Left ventricle myocardium inferior (tissue), 1 donor: ENCODE data around the gene FAAP20. TPM values are rescaled to one million over a fixed set of nuclear protein-coding genes. Genes with fewer than 3 reads are reported as not detected.
A peak's percentile ranks its signal among the peaks of the same experiment; 100 is the strongest.

Experiments
- DNase-seq: peaks from one replicate; pipeline ENCODE4 v3.0.0-alpha.2; 2020
- H3K27ac ChIP-seq: fragments of 200-600 bp; replicated peaks from 2 replicates; pipeline ENCODE4 v1.8.0; 2021
- H3K27me3 ChIP-seq: fragments of 200-600 bp; 2 replicates; pipeline ENCODE4 v1.8.0; 2021; ENCODE audit warnings: low read depth
- H3K36me3 ChIP-seq: fragments of 200-600 bp; 2 replicates; pipeline ENCODE4 v1.8.0; 2021
- H3K4me1 ChIP-seq: fragments of 200-600 bp; 2 replicates; pipeline ENCODE4 v1.8.0; 2021
- H3K4me3 ChIP-seq: fragments of 200-600 bp; 2 replicates; pipeline ENCODE4 v1.8.0; 2021; ENCODE audit warnings: mild to moderate bottlenecking, moderate library complexity
- H3K9me3 ChIP-seq: fragments of 200-600 bp; replicated peaks from 2 replicates; pipeline ENCODE4 v1.8.0; 2021
- intact Hi-C: fragments of 100-400 bp; cut with micrococcal nuclease; formaldehyde crosslinking; loops from one replicate; pipeline ENCODE4 v1.11.0; 2022
- total RNA-seq: library from RNA; stranded (reverse); fragmentation: NEBNext Ultra II Directional; extraction: Animal tissue kit (Norgen Biotek cat#: 25700); gene quantifications from one replicate; pipeline ENCODE4 v1.2.1, GENCODE V29; 2021
- TF ChIP-seq, protein P1 (sequence below): fragments of 200-600 bp; IDR thresholded peaks from 2 replicates; pipeline ENCODE4 v1.8.0; 2021; ENCODE audit warnings: antibody characterized with exemption, mild to moderate bottlenecking, borderline replicate concordance
- donor health status: DM: no; HTN: yes; CAD: no; lungs with severe emphysema.

The FAAP20 gene
- total RNA-seq, 1 donor from 2014 or later, result 37.0 TPM

DNA sequence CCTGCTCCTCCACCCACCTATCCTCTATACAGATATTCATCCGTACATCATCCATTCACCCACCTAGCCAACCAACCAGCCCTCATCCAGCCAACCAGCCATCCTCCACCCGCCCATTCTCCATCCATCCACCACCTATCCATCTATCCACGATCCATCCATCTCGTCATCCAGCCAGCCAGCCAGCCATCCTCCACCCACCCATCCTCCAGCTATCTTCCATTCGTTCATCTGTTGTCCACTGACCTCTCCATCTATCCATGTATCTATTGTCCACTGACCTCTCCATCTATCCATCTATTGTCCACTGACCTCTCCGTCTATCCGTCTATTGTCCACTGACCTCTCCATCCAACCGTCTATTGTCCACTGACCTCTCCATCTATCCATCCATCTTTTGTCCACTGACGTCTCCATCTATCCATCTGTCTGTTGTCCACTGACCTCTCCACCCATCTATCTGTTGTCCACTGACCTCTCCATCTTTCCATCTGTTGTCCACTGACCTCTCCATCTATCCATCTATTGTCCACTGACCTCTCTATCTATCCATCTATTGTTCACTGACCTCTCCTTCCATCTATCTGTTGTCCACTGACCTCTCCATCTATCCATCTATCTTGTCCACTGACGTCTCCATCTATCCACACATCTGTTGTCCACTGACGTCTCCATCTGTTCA lies 47.6 kb downstream of the FAAP20 start:
- peaks cover 6% of the 10 kb centered on the region for H3K36me3 ChIP-seq

DNA sequence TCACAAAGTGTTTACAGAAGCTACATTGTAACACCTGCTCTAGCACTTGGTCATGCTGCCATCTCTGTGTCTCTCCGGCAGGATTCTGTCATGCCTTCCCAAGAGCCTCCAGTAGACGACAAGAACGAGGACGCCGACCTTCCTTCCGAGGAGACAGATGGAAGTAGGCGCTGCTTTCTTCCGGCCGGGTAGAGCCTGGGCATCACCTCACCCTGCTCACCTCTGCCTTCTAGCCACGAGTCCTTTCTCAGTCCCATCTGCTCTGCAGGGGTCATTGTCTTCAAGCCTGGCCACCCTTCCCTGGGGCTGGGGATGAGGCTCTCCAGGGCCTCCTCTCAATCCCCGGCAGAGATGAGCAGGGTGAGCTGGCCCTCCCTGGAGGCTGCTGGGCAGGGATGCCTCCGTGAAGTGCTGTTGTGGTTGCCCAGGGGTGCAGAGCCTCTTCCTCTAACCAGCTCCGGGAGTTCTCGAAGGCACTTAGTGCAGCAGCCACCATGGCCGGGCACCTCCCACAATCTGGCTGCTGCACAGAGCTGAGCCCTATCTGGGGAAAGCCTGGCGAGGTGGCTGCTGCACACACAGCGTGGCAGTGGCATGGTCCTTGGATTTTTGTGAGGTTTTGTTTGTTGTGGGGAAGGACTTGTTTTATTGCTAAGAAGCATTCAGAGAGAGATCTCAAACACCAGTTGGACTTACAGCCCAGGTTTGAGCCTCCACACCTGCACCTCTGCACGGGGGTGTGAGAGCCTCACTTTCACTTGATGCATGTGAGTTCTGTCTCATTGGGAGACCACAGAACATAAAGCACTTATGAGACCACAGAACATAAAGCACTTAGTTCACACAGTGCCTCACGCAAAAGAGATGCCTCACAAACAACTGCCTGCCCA lies 48.4 kb downstream of the FAAP20 start:
- no peaks in the 10 kb centered on the region for H3K27me3 ChIP-seq
- DNase-seq, result peak; percentile 12
- TF ChIP-seq, protein P1, sequence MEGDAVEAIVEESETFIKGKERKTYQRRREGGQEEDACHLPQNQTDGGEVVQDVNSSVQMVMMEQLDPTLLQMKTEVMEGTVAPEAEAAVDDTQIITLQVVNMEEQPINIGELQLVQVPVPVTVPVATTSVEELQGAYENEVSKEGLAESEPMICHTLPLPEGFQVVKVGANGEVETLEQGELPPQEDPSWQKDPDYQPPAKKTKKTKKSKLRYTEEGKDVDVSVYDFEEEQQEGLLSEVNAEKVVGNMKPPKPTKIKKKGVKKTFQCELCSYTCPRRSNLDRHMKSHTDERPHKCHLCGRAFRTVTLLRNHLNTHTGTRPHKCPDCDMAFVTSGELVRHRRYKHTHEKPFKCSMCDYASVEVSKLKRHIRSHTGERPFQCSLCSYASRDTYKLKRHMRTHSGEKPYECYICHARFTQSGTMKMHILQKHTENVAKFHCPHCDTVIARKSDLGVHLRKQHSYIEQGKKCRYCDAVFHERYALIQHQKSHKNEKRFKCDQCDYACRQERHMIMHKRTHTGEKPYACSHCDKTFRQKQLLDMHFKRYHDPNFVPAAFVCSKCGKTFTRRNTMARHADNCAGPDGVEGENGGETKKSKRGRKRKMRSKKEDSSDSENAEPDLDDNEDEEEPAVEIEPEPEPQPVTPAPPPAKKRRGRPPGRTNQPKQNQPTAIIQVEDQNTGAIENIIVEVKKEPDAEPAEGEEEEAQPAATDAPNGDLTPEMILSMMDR, result no peak
- peaks cover 6% of the 10 kb centered on the region for H3K36me3 ChIP-seq
- no peak overlapping the region for H3K27ac ChIP-seq
- no peak overlapping the region for H3K4me3 ChIP-seq
- intact Hi-C loops, result no loop called here
- peaks cover 4% of the 10 kb centered on the region for H3K4me1 ChIP-seq
- H3K9me3 ChIP-seq, result no peaks in the 10 kb centered on the region

More for the DNA sequence above, 47.6 kb downstream of the FAAP20 start:
- DNase-seq, result no peak
- intact Hi-C loops, result no loop called here
- no peaks in the 10 kb centered on the region for H3K9me3 ChIP-seq
- H3K27ac ChIP-seq, result no peak overlapping the region
- H3K4me3 ChIP-seq, result no peak overlapping the region
- H3K27me3 ChIP-seq, result no peaks in the 10 kb centered on the region
- peaks cover 4% of the 10 kb centered on the region for H3K4me1 ChIP-seq
- TF ChIP-seq, protein P1, result no peak

DNA sequence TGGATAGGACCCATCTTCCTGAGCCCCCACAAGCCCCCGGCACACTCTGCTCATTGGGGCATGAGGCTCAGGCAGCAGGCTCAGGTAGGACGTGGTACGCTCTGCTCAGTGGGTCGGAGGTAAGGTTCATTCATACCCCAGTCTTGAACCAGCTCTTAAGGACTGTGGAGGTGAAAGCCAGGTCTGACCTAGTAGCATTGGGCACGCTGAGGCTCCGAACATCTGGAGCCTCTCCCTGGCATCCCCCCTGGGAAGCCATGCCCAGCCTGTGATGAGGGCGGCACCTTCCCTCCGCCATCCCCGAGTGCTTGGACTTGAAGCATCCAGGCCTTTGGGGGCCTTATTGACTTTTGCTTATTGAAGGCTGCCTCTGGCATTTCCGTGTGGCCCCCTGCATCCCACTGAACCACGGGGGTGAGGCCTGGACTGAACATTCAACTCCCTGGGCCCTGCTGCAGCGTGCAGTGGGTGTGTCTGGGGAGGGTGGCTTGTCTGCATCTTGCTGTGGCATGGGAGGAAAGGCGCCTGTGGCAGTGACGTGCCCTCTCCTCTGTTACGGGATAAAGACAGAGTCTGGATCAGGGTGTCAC lies 50.0 kb downstream of the FAAP20 start:
- Histone ChIP-seq H3K4me3 (no peak overlapping the region), H3K36me3 (peaks cover 6% of the 10 kb centered on the region), H3K27ac (no peak overlapping the region), H3K9me3 (no peaks in the 10 kb centered on the region), H3K4me1 (peaks cover 13% of the 10 kb centered on the region), H3K27me3 (no peaks in the 10 kb centered on the region)
- intact Hi-C loops, result no loop called here
- TF ChIP-seq, protein P1, result no peak
- DNase-seq, result peak; percentile 6

DNA sequence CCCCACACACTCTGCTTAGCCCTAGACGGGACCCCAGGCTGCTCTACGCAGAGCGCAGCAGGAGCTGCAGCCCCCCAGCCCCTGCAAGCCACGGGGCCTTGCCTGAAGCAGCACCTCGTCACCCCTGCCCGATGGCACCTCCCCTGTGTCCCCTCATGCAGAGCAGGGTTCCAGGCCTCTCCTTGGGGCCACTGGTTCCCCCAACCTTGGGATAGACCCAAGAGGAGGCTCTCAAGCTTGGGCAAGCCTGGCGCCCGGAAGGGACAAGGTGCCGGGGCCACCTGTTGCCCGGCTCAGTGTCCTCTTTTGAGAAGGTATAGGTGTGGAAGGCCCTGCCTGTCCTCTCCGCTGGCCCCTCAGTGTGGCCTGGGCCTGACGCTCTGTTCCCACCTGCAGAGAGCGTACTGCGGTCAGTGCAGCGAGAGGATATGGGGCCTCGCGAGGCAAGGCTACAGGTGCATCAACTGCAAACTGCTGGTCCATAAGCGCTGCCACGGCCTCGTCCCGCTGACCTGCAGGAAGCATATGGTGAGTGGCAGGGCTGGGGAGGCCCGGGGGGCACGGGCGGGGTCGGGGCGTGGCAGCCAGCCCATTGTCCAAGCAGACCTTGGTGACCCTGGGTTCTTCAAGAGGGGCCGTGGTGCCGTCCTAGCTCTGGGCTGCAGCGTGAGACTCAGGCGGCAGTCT lies 50.6 kb downstream of the FAAP20 start:
- peak; percentile 12 for DNase-seq
- H3K27me3 ChIP-seq, result no peaks in the 10 kb centered on the region
- no peaks in the 10 kb centered on the region for H3K9me3 ChIP-seq
- intact Hi-C loops, result no loop called here
- TF ChIP-seq, protein P1, result no peak
- peaks cover 6% of the 10 kb centered on the region for H3K36me3 ChIP-seq
- H3K4me1 ChIP-seq, result peaks cover 11% of the 10 kb centered on the region
- H3K4me3 ChIP-seq, result no peak overlapping the region
- no peak overlapping the region for H3K27ac ChIP-seq

DNA sequence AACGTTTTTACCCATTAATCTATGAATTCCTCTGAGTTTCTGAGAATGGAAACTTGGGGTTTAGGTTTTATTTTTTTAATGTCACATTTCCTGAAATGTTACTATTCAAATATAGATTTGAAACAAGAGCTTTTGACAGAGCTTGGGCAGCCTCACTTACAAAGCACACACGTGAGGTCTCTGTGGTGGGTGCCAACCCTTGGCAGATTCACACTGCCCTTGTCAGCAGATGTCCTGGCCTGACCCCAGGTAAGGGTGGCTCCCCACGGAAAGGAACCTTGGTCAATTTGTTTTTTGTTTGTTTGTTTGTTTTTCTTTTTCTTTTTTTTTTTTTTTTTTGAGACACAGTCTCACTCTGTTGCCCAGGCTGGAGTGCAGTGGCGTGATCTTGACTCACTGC lies 53.5 kb downstream of the FAAP20 start:
- Histone ChIP-seq H3K27ac (no peak overlapping the region), H3K9me3 (no peaks in the 10 kb centered on the region), H3K27me3 (no peaks in the 10 kb centered on the region), H3K4me3 (no peak overlapping the region), H3K4me1 (peaks cover 13% of the 10 kb centered on the region), H3K36me3 (peaks cover under 1% of the 10 kb centered on the region)
- TF ChIP-seq, protein P1, result no peak
- intact Hi-C loops, result no loop called here
- DNase-seq, result peak; percentile 12
